ENCODE data around the gene DPH7.
"Not testable (repeated sequence)": the region's sequence is repeated elsewhere in the genome, so short reads cannot be mapped to it uniquely, and the experiment has no call there.

The DPH7 gene

DNA sequence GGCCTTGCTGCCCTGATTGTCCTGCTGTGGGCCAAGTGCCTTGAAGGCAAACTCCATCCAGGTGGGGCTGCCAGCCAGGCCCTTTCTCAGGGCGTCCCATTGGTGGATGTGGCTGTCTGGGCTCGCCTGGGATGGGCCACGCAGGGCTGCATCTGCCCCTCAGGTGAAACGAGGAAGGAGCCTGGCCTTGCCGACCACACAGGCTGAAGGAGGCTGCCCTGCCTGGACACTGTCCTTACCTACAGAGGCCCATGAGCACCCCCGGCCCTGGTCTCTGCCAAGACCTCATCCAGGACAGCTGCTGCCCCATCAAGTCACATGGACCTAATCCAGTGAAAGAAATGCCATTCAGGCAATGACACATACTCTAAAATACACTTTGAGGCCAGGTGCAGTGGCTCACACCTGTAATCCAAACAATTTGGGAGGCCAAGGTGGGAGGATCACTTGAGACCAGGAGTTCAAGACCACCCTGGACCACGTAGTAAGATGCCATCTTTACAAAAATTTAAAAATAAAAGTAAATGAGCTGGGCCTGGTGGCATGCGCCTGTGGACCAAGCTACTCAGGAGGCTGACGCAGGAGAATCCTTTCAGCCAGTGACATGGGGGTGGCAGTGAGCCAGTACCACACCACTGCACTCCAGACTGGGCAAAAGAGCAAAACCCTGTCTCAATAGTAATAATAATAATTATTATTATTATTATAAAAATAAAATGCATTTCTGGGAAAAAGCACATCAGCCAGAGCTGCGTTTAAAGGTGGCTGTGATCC, 62.4 kb downstream of the DPH7 start:
- no peak for DNase-seq (ENCODE audit: low read depth)

DNA sequence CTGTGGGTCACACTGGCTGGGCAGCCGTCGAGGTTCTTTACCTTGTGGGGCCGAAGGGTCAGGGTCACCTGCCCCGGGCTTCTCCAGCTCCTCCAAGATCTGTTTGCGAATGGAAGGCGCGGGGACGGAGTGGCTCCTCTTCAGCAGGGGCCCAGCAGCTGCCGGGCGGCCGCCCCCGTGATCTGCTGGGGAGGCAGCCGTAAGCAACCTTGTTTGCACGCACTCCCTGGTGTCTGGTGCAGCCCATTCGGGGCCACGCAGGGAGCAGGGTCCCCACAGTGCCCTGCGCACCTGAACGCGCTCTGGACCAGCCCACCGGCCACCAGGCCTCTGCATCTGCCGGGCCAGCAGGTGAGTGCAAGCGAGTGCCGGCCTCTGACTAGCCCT, 63.4 kb downstream of the DPH7 start:
- DNase-seq (ENCODE audit: low read depth): no peak

DNA sequence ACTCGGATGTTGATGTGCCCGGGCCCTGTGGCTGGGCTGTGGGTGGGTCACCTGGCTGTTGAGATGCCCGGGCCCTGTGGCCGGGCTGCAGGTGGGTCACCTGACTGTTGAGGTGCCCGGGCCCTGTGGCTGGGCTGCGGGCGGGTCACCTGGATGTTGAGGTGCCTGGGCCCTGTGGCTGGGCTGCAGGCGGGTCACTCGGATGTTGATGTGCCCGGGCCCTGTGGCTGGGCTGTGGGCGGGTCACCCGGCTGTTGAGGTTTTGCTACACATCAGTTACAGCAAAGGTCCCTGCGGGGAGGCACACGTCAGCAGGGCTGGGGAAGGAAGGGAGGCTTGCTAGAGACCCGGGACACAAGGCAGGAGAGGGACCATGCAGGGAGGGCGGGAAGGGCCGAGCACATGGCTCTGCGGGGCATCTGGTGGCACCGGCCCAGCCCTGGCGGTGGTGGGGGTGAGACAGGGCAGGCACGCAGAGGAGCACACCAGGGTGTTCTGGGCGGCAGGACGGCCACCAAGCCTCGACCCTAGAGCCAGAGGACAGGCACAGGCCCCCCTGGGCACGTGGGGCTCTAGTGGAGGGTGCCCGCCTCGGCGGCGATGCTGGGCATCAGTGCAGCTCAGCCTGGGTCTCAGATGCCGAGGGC, 63.9 kb downstream of the DPH7 start:
- no peak for DNase-seq (ENCODE audit: low read depth)

DNA sequence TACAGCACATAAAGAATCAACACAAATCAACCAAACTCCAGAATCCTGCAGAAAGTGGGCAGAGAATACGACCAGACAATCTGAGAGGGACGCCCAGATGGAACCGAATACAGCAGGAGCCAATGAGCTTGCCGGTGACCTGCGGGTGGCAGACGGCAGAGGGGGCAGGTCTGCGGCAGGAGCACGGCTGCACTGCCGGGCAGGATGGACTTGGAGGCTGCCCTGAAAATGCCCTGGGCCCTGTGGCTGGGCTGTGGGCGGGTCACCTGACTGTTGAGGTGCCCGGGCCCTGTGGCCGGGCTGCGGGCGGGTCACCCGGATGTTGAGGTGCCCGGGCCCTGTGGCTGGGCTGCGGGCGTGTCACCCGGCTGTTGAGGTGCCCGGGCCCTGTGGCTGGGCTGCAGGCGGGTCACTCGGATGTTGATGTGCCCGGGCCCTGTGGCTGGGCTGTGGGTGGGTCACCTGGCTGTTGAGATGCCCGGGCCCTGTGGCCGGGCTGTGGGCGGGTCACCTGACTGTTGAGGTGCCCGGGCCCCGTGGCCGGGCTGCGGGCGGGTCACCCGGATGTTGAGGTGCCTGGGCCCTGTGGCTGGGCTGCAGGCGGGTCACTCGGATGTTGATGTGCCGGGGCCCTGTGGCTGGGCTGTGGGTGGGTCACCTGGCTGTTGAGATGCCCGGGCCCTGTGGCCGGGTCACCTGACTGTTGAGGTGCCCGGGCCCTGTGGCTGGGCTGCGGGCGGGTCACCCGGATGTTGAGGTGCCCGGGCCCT, 64.7 kb downstream of the DPH7 start:
- DNase-seq (ENCODE audit: low read depth): not testable (repeated sequence)

DNA sequence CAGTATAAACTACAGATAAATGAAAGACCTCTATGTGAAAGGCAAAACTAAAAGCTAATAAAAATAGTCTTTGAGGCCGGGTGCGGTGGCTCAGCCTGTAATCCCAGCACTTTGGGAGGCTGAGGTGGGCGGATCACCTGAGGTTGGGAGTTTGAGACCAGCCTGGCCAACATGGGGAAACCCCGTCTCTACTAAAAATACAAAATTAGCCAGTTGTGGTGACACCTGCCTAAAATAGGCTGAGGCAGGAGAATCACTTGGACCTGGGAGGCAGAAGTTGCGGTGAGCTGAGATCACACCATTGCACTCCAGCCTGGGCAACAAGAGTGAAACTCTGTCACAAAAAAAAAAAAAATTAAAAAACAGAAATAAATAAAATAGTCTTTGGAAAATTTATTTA, 65.6 kb downstream of the DPH7 start:
- not testable (repeated sequence) for DNase-seq (ENCODE audit: low read depth)

DNA sequence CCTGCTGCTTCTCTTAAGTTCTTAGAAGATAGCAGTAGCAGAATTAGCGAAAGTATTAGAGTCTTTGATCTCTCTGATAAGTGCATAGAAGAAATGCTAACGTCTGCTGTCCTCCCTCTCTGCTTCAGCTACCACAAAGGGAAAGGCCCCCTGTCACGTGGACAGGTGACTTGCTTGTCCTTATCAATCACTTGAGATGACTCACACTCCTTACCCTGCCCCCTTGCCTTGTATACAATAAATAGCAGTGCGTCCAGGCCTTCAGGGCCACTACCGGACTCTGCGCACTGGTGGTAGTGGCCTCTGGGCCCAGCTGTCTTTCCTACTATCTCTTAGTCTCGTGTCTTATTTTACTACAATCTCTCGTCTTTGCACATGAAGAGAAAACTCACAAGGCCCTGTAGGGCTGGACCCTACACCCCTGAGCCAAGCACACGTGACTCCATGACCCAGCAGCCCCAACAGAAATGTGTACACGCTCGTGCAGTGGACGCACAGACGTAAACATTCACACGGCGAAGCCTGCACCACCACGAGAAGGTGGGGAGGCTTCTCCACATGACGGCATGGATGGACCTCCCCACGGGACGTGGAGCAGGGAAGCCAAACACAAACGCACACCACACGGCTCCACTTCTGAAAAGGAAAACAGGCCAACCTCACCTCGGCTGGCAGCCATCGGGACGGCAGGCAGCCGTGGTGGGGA, 66.8 kb downstream of the DPH7 start:
- DNase-seq (ENCODE audit: low read depth): no peak

DNA sequence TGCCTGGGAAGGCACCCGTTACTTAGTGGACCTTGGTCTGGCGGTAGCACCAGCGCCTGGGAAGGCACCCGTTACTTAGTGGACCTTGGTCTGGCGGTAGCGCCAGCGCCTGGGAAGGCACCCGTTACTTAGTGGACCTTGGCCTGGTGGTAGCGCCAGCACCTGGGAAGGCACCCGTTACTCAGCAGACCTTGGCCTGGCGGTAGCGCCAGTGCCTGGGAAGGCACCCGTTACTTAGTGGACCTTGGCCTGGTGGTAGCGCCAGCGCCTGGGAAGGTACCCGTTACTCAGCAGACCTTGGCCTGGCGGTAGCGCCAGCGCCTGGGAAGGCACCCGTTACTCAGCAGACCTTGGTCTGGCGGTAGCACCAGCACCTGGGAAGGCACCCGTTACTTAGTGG, 67.6 kb downstream of the DPH7 start:
- not testable (repeated sequence) for DNase-seq (ENCODE audit: low read depth)

DNA sequence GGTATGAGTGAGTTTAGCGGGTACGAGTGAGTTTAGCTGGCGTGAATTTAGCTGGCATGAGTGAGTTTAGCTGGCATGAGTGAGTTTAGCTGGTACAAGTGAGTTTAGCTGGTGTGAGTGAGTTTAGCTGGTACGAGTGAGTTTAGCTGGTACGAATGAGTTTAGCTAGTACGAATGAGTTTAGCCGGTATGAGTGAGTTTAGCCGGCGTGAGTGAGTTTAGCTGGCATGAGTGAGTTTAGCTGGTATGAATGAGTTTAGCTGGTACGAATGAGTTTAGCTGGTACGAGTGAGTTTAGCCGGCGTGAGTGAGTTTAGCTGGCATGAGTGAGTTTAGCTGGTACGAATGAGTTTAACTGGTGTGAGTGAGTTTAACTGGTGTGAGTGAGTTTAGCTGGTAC, 69.5 kb downstream of the DPH7 start:
- DNase-seq (ENCODE audit: low read depth): no peak

DNA sequence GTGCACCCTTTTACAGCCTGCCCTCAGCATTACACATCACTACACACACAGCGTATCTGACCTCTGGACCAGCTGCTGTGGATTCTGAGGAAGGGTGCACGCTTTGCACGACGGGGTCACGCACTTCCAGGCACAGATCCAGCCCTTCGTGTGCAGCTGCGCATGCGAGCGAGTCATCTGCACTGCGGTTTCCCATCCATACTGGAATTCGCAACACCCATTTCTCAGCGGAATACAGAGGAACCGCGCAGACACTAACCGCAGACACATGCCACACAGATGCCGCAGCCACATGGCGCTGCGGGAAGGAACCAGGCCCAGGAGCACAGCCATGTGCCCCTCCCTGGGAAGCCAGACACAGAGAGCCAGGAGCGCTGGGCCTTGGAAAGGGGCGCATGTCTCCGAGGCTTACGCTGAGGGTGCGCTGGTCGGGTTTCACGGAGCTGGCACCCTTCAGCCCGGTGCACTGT, 72.0 kb downstream of the DPH7 start:
- no peak for DNase-seq (ENCODE audit: low read depth)

DNA sequence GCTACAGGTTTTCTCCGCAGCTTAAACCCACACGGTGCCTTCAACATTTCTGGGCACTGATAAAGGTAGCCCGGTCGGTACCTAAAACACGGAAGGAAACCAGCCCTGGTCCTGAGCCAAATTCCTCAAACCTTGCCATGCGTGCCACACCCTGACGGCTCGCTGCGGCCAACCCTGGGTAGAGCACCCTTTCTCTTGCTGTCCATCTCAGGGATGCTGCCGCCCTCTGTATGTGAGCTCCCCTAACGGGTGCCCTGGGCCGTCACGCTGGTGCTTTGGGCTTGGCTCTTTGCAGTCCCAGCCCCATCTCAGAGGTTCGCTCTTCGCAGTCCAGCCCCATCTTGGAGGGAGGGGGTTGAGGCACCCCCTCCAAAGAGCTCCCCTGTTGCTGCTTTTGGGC, 72.5 kb downstream of the DPH7 start:
- DNase-seq (ENCODE audit: low read depth): no peak

DNA sequence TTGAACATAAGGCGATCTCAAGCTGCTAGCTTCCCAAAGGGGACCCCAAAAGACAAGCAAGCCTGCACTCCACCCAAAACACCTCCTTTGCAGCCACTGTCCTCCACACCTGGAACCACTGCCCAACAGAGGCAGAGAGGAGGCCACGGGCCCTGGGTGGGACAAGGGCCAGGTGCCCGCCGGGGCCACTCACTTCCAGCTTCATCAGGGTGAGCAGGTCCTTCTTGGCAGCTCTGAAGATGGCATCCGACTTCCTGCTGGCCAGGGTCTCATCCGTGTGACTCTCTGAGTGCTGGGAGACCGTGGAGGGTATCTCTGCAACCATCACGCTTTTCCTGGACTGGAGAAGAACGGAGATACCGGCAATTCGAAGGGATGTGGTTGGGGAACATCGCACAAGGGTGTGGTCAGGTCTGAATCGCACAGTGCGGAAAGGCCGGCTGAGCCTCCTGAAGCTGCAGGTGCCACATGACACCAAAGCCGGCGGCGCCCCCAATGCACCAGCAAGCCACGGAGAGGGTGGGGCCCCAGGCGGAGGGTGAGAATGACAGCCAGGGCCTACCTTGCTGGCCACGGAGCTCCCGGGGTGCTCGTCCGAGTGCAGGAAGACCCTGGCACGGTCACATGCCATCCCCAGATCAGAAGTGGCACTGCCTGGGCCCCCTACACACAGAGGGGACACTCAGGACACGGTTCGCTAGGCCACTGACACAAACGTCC, 73.1 kb downstream of the DPH7 start:
- no peak for DNase-seq (ENCODE audit: low read depth)
